Measurements from ENCODE around the gene ZNF177.
"Not testable (repeated sequence)": the region's sequence is repeated elsewhere in the genome, so short reads cannot be mapped to it uniquely, and the experiment has no call there.

ZNF177 gene

DNA sequence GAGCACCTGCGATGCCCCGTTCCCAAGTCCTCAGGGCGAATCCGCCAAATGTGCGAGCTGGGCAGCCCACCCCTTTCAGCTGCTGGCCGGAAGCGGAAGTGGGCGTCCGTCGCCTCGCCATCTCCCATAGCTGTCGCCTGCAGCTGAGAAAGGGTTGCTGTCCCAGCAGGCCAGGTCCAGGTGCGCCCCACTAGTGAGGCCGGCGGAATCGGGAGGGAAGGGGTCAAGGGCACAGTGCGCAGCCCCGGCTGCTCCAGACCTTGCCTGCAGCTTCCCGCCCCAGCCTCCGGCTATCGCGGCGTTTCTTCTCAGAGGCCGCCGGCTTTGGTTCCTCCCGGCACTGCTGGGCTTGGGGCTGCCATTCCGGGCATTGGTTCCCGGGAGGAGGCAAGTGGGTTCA is at the start of gene ZNF177:
Gene ZNF177, plus strand, starts transcription at position 109 of the 400 bp plus-strand sequence. CDS start 15,299 bp downstream, outside the sequence.
- DNase-seq (ENCODE audit: low read depth) = no peak

DNA sequence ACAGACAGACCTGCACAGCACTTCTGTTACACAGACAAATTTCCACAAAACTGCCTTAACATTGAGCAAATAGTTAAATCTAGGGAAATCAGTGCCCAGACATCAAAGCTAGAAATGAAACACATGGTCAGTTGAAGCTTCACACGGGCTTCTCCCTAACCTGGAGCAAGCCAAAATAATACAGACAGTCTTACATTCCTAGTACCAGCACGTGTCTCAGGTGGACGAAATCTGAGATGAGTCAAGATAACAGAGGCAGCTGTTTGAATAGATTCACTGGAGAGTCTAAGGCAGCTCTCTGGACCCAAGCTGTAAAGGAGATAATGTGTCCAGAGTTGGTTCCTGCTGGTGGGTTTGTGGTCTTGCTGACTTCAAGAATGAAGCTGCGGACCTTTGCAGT is 49.1 kb upstream of the ZNF177 start:
- DNase-seq (ENCODE audit: low read depth) = no peak

DNA sequence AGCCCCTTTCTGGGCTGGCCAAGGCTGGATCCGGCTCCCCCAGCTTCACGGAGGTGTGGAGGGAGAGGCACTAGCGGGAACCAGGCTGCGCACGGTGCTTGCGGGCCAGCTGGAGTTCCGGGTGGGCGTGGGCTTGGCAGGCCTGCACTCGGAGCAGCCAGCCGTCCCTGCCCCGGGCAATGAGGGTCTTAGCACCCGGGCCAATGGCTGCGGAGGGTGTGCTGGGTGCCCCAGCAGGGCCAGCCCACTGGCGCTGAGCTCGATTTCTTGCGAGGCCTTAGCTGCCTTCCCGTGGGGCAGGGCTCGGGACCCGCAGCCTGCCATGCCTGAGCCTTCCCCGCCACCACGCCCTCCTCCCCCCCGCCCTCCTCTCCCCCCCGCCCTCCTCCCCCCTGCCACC is 41.5 kb upstream of the ZNF177 start:
- no peak for DNase-seq (ENCODE audit: low read depth)

DNA sequence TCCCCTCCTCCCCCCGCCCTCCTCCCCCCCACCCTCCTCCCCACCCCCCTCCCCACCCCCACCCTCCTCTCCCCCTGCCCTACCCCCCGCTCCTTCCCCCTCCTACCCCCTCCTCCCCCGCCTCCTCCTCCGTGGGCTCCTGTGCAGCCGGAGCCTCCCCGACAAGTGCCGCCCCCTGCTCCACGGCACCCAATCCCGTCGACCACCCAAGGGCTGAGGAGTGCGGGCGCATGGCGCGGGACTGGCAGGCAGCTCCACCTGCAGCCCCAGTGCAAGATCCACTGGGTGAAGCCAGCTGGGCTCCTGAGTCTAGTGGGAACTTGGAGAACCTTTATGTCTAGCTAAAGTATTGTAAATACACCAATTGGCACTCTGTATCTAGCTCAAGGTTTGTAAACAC is 41.1 kb upstream of the ZNF177 start:
- not testable (repeated sequence) for DNase-seq (ENCODE audit: low read depth)

DNA sequence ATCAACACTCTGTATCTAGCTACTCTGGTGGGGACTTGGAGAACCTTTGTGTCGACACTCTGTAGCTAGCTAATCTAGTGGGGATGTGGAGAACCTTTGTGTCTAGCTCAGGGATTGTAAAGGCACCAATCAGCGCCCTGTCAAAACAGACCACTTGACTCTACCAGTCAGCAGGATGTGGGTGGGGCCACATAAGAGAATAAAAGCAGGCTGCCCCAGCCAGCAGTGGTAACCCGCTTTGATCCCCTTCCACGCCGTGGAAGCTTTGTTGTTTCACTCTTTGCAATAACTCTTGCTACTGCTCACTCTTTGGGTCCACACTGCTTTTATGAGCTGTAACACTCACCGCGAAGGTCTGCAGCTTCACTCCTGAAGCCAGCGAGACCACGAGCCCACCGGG is 40.6 kb upstream of the ZNF177 start:
- DNase-seq (ENCODE audit: low read depth) = not testable (repeated sequence)

DNA sequence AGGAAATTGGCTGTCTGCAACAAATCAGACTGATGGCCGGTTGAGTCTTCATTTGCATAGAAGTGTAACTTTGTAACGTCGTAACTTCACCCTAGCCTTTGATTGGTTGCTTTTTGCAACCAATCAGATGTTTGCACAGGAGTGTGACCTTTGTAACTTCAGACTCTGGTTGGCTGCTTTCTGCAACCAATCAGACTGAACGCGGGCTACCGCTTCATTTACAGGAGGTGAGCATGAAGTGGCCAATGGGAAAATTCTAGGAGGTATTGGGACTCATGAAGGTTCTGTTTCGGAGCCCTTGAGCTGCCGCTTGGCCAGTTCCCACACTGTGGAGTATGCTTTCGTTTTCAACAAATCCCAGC is 39.3 kb upstream of the ZNF177 start:
- no peak for DNase-seq (ENCODE audit: low read depth)

DNA sequence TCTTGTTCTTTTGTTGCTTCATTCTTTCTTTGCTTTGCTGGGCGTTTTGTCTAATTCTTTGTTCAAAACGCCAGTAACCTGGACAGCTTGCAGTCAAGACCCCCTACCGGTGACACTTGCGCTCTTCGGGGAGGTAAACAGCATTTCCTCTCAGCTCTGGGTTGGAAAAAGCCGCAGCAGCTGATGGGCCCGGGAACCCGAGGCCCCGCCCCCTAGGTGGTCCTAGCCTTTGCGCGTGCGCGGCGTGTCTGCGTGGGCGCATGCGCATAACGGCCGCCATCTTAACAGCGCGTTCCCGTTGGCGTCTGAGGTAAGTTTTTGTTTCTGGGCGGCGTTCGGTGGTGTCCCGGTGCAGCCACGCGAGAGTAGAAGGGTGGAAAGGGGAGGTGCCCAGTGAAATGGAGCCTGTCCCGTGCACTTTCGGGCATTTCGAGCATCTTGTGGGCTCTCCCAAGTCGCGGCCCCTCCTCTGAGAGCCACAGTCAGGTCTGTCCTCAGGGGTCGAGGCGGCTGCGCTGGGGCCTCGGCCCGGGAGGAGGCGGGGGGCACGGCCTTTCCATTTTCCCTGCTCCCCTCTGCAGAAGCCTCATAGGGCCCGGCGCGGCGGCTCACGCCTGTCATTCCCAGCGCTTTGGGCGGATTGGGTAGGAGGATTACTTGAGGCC is 38.8 kb upstream of the ZNF177 start, which contains the start of gene ZNF559:
Gene ZNF559, plus strand, starts transcription at position 261 of the 665 bp plus-strand sequence. CDS start 14,371 bp downstream, outside the sequence.
- DNase-seq (ENCODE audit: low read depth) = peak; percentile 97

DNA sequence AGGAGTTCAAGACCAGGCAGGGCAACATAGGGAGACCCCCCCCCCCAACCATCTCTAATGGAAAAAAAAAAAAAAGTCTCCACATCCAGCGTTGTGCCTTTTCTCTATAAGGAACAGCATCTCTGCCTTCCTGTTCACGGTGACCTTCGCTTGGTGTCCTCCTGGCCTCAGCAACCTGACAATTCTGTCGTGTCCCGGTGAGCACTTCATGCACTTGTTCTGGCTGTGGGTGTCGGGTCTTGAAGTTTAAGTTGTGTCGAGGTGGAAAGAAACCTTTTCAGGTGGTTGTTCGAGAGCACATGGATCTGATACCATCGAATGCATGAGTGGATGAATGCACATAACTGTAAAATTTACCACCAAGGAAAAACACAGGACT is 38.2 kb upstream of the ZNF177 start:
- no peak for DNase-seq (ENCODE audit: low read depth)

DNA sequence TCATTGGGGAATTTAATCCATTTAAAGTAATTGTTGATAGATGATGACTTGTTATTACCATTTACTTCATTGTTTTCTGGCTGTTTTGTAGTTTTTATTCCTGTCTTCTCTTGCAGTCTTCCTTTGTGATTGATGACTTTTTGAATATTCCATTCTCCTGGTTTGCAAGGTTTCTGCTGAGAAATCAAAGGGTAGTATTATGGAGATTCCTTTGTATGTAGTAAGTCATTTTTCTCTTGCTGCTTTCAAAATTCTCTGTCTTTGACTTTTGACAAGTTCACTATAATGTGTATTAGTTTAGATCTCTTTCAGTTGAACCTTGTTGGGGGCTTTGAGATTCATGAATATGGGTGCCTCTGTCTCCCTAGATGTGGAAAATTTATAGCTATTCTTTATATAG is 32.8 kb upstream of the ZNF177 start:
- DNase-seq (ENCODE audit: low read depth) = no peak

DNA sequence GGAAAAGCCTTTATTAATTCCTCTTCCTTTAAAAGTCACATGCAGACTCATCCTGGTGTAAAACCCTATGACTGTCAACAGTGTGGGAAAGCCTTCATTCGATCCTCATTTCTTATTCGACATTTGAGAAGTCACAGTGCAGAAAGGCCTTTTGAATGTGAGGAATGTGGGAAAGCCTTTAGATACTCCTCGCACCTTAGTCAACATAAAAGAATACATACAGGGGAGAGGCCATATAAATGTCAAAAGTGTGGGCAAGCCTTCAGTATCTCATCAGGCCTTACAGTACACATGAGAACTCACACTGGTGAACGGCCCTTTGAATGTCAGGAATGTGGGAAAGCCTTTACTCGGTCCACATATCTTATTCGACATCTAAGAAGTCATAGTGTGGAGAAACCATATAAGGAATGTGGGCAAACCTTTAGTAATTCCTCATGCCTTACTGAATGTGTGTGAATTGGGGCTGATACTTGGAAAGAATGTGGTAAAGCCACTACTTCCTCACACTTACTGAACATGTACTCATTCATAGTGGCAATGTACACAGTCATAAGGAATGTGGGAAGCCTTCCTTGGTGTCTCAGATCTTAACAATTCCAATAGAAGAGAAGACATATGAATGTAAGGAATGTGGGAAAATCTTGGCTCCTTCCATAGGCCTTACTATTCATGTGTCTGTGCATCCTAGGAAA is 20.1 kb upstream of the ZNF177 start:
- no peak for DNase-seq (ENCODE audit: low read depth)

DNA sequence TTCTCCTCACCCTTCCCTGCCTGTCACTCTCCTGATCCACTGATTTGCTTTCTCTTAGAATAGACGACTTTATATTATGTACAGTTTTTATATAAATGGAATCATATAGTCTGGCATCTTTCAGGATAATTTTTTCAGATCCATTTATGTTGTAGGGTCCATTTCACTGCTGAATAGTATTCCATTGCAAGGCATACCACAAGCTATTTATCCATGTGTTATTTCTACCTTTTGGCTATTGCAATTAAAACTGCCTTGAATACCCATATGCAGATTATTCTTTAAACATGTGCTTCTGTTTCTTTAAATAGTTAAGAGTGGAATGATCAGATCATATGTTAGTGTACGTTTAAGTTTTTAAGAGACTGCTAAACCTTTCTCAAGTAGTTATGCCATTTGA is 17.8 kb upstream of the ZNF177 start:
- DNase-seq (ENCODE audit: low read depth) = no peak

DNA sequence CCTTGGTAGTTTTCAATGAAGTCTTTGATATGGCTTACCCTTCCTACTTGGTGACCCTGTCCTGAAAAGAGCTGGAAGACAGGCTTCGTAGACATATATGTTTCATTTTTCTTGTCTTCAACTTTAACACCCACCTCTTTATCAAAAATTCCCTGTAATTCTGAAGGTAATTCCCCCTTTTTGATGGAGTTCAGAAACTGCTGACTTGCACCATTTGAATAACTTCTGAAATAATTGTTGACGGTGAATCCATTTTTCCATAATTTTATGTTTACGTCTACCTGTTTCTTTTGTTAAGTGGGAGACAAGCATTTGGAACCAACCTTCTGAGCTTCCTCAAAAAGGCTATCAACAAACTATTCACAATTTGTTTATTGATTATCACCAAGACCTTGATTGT is 14.6 kb upstream of the ZNF177 start:
- no peak for DNase-seq (ENCODE audit: low read depth)

DNA sequence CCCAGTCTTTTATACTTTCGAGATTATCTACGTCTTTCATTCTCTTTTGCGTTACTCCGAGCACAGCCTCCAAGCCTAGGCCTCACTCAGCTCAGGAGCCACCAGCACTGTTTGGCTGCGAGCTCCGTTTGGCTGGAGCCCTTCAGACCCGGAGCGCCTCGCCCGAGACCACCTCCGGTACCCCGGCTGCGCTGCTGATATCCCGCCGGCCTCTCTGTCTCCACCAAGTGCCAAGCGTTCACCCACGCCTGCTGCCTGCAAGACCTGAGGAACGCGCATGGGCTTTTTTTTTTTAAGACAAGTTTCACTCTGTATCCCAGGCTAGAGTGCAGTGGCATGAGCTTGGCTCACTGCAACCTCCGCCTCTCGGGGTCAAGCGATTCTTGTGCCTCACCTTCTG is 14.1 kb upstream of the ZNF177 start:
- DNase-seq (ENCODE audit: low read depth) = no peak

DNA sequence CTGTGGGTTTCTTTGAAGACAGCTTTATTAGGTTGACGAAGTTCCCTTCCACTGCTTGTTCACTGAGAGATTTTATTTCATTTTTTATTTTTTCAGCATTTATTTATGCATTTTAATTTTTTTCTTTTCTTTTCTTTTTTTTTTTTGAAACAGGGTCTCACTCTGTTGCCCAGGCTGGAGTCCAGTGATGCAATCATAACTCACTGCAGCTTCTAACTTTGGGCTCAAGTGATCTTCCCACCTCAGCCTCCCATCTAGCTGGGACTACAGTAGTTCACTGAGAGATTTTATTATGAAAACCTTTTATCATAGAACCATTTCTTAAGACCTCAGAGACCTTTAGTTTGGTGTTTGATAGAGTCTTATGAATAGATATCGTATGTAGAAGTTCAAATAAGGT is 10.3 kb upstream of the ZNF177 start:
- no peak for DNase-seq (ENCODE audit: low read depth)

DNA sequence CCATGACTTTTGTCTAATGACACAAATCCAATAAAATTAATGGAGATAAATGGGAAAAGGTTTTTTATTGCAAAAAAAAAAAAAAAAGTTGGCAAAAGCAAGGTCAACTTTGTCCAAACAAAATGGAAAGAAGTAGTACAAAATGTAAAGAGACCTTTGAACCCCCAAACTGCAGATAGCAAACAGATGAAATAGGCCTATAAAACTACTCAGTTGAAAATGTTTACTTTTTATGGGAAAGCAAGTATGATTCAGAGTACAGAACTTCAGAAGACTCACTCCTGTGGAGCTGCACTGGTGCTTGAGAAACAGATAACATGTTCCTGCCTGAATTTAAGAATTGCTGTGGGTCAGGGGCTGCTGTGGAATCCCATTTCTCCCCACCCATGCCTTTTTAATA is 9.8 kb upstream of the ZNF177 start:
- DNase-seq (ENCODE audit: low read depth) = no peak

DNA sequence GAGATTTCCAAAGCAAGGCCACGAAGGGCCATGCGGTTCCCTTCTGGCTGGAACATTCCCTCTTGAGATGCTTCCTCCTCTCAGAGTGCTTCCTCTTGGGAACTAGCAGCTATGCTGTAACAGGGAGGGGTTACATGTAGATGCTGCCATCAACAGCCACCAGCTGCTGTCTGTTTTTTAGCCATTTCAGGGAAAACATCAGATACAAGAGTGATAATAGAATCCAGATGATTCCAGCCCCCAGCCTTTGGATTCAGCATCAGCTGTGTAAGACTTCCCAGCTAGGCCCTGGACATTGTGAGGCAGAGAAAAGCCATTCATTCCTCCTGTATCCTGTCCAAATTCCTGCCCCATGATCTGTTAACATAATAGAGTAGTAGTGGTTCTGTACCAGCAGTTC is 8.2 kb upstream of the ZNF177 start:
- no peak for DNase-seq (ENCODE audit: low read depth)

DNA sequence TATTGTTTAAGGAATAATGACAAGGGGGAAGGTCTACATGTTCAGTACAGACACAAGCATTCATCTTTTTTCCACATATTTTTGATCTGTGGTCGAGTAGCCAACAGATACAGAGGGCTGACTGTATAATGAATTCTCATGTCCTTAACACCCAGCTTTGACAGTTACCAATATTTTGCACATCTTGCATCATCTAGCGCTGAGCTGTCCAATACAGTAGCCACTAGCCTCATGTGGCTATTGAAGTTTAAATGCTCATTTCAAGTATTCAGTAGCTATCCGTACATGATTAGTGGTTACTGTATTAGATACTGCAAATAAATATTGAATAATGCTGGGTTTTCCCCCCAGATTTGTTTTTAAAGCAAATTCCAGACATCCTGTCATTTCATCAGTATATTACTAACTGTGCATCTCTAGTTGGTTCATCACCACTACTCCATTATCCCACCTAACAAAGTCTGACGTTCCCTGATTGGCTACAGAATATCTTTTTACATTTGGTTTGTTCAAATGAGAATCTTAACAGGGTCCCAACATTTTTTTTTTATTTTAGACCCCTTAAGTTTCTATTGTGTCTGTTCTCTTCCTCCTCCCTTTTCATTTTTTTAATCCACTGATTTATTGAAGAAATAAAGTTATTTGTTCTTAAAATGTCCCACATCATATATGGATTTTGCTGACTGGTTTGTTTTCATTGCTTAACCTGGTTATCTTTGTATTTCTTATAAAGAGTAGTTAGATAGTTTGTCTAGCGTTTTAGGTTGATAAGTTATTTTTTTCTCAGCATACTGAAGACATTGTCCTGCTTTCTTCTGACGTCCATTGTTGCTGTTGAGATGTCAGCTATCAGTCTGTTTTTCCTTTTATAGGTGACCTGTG is 8.2 kb downstream of the ZNF177 start:
- DNase-seq (ENCODE audit: low read depth) = no peak

DNA sequence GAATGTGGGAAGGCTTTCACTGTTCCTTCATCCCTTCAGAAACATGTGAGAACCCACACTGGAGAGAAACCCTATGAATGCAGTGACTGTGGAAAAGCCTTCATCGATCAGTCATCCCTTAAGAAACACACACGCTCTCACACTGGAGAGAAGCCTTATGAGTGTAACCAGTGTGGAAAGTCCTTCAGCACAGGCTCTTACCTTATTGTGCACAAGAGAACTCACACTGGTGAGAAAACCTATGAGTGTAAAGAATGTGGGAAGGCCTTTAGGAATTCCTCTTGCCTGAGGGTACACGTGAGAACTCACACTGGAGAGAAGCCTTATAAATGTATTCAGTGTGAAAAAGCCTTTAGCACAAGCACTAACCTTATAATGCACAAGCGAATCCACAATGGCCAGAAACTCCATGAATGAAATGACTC is 18.6 kb downstream of the ZNF177 start:
- DNase-seq (ENCODE audit: low read depth) = no peak

DNA sequence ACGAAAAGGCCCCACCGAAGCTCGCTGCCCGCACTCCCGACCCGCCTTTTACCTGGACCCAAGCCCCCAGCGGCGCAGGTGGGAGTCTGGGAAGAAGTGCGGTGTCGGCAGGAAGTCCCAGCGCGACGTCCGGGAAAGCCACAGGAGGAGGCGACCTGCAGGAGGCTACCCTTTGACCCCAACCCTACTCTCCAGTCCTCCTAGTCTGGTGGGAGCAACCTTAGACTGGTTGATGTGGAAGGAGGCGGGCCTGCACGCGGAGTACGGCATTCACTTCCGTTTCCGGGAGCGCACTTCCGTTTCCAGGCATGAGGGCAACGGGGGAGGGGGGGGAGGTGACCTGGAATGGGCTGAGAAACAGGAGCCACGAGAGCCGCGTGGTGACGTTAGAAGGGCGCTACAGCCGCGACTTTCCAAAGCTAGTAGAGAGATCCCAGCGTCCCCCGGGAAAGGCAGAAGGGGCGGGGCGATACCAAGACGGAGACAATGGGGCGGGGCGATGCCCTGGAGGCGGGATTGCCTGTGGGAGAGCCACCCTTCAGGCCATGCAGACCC is 44.1 kb downstream of the ZNF177 start:
- peak; percentile 9 for DNase-seq (ENCODE audit: low read depth)

DNA sequence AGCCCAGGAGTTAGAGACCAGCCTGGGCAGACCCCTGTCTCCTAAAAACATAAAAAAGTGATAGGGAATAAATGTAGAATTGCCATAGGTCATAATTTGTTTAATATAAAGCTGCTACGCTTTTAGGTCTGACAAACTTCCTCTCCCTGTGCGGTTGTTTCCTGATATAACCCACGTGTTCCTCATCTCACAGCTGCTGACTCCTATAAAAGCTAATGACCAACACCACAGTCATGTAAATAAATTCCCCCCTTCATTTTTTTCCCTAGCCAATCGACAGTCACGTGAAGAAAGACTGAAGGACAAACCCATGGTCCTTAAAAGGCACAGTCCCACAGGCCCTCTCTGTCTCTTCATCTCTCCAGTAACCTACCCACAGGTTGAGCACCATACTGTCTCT is 45.0 kb downstream of the ZNF177 start:
- no peak for DNase-seq (ENCODE audit: low read depth)

DNA sequence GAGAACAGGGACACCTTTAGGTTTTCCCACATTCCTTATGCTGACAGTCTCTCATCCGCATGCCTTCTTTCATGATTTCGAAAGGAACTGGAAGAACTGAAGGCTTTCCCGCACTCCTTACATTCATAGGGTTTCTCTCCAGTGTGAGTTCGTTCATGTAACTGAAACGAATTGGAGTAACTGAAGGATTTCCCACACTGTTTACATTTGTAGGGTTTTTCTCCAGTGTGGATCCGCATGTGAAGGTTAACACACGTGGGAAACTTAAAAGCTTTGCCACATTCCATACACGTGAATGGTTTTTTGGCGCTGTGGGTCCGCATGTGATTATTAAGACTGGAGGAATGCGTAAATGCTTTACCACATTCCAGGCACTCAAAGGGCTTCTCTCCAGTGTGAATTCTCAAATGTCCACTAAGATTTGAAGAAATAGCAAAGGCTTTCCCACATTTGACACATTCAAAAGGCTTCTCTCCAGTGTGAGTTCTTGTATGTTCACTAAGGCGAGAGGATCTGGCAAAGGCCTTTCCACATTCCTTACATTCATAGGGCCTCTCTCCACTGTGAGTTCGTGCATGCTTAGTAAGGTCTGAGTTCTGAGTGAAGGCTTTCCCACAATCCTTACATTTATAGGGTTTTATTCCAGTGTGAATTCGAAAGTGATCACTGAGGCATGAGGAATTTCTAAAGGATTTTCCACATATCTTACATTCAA is 50.6 kb downstream of the ZNF177 start:
- DNase-seq (ENCODE audit: low read depth) = no peak

DNA sequence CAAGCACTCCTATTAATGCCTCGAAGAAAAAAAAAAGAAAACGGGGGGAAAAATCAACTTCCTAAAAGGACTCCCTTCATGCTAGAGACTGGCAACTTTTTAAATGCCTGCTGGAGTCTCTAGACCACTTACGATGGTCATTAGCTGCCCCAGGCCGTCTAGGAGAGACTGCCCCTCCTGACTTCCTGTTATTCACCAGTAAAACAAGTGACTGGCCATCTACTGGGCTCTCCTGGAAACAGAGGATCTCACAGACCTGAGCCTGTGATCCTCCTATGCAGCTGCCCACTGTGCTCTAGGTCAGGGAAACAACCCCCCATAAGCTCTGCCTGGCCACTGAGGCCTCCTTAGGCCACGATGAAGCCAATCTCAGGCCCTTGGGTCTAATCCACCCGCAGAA is 65.1 kb downstream of the ZNF177 start:
- DNase-seq (ENCODE audit: low read depth) = no peak
